ENCODE measurements around the gene TSPAN11.

DNA sequence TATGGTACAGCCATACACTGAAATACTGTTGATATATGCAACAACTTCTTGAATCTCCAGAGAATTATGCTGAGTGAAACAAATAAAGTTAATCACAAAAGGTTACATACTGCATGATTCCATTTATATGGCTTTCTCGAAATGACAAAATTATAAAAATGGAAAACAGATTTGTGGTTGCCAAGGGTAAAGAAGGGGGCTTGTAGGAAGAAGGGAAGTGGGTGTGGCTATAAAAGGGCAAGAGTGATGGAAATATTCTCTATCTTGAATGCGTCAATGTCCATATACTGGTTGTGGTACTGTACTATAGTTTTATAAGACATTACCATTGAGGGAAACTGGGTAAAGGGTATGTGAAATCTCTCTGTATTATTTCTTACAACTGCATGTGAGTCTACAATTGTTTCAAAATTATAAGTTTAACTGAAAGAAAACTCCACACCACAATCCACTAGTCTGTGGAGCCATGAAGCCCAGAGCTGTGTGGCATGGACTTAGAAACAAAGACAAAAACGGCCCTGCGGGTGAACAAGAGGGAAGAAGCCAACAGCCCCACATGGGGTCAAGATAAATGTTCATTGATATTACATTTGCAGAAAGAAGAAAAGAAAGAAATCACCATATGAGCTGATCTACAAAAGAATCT lies 18.3 kb upstream of the TSPAN11 start:
- TF ChIP-seq, protein P1, sequence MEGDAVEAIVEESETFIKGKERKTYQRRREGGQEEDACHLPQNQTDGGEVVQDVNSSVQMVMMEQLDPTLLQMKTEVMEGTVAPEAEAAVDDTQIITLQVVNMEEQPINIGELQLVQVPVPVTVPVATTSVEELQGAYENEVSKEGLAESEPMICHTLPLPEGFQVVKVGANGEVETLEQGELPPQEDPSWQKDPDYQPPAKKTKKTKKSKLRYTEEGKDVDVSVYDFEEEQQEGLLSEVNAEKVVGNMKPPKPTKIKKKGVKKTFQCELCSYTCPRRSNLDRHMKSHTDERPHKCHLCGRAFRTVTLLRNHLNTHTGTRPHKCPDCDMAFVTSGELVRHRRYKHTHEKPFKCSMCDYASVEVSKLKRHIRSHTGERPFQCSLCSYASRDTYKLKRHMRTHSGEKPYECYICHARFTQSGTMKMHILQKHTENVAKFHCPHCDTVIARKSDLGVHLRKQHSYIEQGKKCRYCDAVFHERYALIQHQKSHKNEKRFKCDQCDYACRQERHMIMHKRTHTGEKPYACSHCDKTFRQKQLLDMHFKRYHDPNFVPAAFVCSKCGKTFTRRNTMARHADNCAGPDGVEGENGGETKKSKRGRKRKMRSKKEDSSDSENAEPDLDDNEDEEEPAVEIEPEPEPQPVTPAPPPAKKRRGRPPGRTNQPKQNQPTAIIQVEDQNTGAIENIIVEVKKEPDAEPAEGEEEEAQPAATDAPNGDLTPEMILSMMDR (IDR thresholded peaks at IDR 0.05; ENCODE audit: insufficient read depth, low read depth, low read length) = no peak
- no peak for TF ChIP-seq EZH2 (IDR thresholded peaks at IDR 0.05; ENCODE audit: insufficient read depth, low read length)

Data from astrocyte (in vitro differentiated cells and primary cell).